IMR-90 (cell line): ENCODE results near the gene LTB4R2. TPM values are rescaled to one million over a fixed set of nuclear protein-coding genes. Genes with fewer than 3 reads are reported as not detected.
A peak's percentile ranks its signal among the peaks of the same experiment; 100 is the strongest.

ENCODE experiments used
- ATAC-seq: fragments of 200-7000 bp; cut with Tn5 transposase; 2 replicates; pipeline ENCODE4 v1.9.1; 2020; ENCODE audit warnings: low read depth, mild to moderate bottlenecking, moderate library complexity
- BruUV-seq: library from RNA; stranded (reverse); fragments of 400-500 nt; replicated peaks from 2 replicates; lab custom pipeline; 2021; lab: Mats Ljungman, UMichigan
- CTCF ChIA-PET: fragments of 300-600 bp; formaldehyde crosslinking; extraction: SDS; loops from one replicate; lab custom pipeline; 2021; ENCODE audit warnings: antibody characterized with exemption; lab: Yijun Ruan, JAX
- POLR2A ChIA-PET: fragments of 300-600 bp; sonication (Branson Sonifier 250); formaldehyde crosslinking; loops from one replicate; lab custom pipeline; 2022; ENCODE audit warnings: antibody characterized with exemption; ENCODE audit not compliant: unreplicated experiment; lab: Charles Lee
- DNase-seq: peaks from one replicate; pipeline ENCODE4 v3.0.0; 2013
- H2AFZ ChIP-seq: replicated peaks from 2 replicates; pipeline ENCODE3; 2013; ENCODE audit warnings: low read length, mild to moderate bottlenecking; ENCODE audit not compliant: poor library complexity
- H2AK5ac ChIP-seq: 2 replicates; pipeline ENCODE4 v1.6.1; 2013; ENCODE audit warnings: low read depth, low read length, inconsistent platforms
- H2AK9ac ChIP-seq: replicated peaks from 2 replicates; pipeline ENCODE3; 2013; ENCODE audit warnings: mild to moderate bottlenecking, low read depth, low read length, moderate library complexity; ENCODE audit not compliant: poor library complexity
- H2BK120ac ChIP-seq: 2 replicates; pipeline ENCODE4 v1.6.1; 2013; ENCODE audit warnings: low read depth, low read length, inconsistent platforms
- H2BK15ac ChIP-seq: 3 replicates; pipeline ENCODE4 v1.6.1; 2013; ENCODE audit warnings: low read depth, low read length, inconsistent platforms
- H2BK20ac ChIP-seq: 2 replicates; pipeline ENCODE4 v1.6.1; 2013; ENCODE audit warnings: low read depth, mild to moderate bottlenecking, inconsistent platforms, low read length, moderate library complexity
- H2BK5ac ChIP-seq: 2 replicates; pipeline ENCODE4 v1.6.1; 2013; ENCODE audit warnings: mild to moderate bottlenecking, low read depth, low read length, inconsistent platforms; ENCODE audit not compliant: poor library complexity, severe bottlenecking
- H3K14ac ChIP-seq: replicated peaks from 2 replicates; pipeline ENCODE4 v1.6.1; 2013; ENCODE audit warnings: low read depth, low read length, inconsistent platforms
- H3K18ac ChIP-seq: 2 replicates; pipeline ENCODE4 v1.6.1; 2013; ENCODE audit warnings: low read depth, low read length, control low read depth
- H3K23ac ChIP-seq: 2 replicates; pipeline ENCODE4 v1.6.1; 2013; ENCODE audit warnings: low read depth, low read length, inconsistent platforms
- H3K27ac ChIP-seq: 2 replicates; pipeline ENCODE4 v1.5.1; 2013; ENCODE audit warnings: mild to moderate bottlenecking, control low read depth, low read length; ENCODE audit not compliant: insufficient read depth
- H3K27me3 ChIP-seq: 2 replicates; pipeline ENCODE4 v1.6.1; 2013; ENCODE audit warnings: low read length; ENCODE audit not compliant: control insufficient read depth, insufficient read depth
- H3K36me3 ChIP-seq: 2 replicates; pipeline ENCODE4 v1.6.1; 2013; ENCODE audit warnings: low read length, mixed read lengths; ENCODE audit not compliant: control insufficient read depth, insufficient read depth
- H3K4ac ChIP-seq: 2 replicates; pipeline ENCODE4 v1.6.1; 2013; ENCODE audit warnings: low read depth, low read length, inconsistent platforms
- H3K4me1 ChIP-seq: 2 replicates; pipeline ENCODE4 v1.6.1; 2013; ENCODE audit warnings: low read length, mixed read lengths; ENCODE audit not compliant: control insufficient read depth, insufficient read depth
- H3K4me2 ChIP-seq: 2 replicates; pipeline ENCODE4 v1.6.1; 2013; ENCODE audit warnings: low read depth, mild to moderate bottlenecking, control low read depth, low read length, moderate library complexity
- H3K4me3 ChIP-seq: 2 replicates; pipeline ENCODE4 v1.5.1; 2013; ENCODE audit warnings: low read depth, mild to moderate bottlenecking, control low read depth, low read length, moderate library complexity; ENCODE audit not compliant: insufficient read depth
- H3K56ac ChIP-seq: 2 replicates; pipeline ENCODE4 v1.6.1; 2013; ENCODE audit warnings: low read length, inconsistent platforms; ENCODE audit not compliant: insufficient read depth; ENCODE audit errors: extremely low read depth
- H3K79me1 ChIP-seq, 2 experiments: 2 replicates each; pipeline ENCODE4 v1.6.1; 2013; ENCODE audit warnings: low read length in 2 of 2, inconsistent platforms in 1 of 2, low read depth in 1 of 2
- H3K9ac ChIP-seq: 2 replicates; pipeline ENCODE4 v1.6.1; 2013; ENCODE audit warnings: low read depth, low read length, control low read depth
- H3K9me1 ChIP-seq: 2 replicates; pipeline ENCODE4 v1.6.1; 2013; ENCODE audit warnings: low read length, inconsistent platforms; ENCODE audit not compliant: insufficient read depth
- H3K9me3 ChIP-seq: 2 replicates; pipeline ENCODE4 v1.6.1; 2013; ENCODE audit warnings: low read length; ENCODE audit not compliant: control insufficient read depth, insufficient read depth
- H4K20me1 ChIP-seq: 2 replicates; pipeline ENCODE4 v1.6.1; 2013; ENCODE audit warnings: low read length, inconsistent platforms; ENCODE audit not compliant: insufficient read depth
- H4K5ac ChIP-seq: 2 replicates; pipeline ENCODE4 v1.6.1; 2013; ENCODE audit warnings: mild to moderate bottlenecking, low read depth, low read length, control low read depth
- H4K8ac ChIP-seq, 2 experiments: 2 replicates each; pipeline ENCODE4 v1.6.1; 2013; ENCODE audit warnings: low read depth in 2 of 2, low read length in 2 of 2, control low read depth in 1 of 2, inconsistent platforms in 1 of 2
- H4K91ac ChIP-seq: 2 replicates; pipeline ENCODE4 v1.6.1; 2013; ENCODE audit warnings: low read depth, low read length, inconsistent platforms; ENCODE audit not compliant: insufficient read depth
- BHLHE40 ChIP-seq: fragments of 150-350 bp; IDR thresholded peaks from 2 replicates; pipeline ENCODE4 v1.6.1; 2016; ENCODE audit warnings: mild to moderate bottlenecking, low read depth, low read length
- FOS ChIP-seq: fragments of 150-350 bp; IDR thresholded peaks from 2 replicates; pipeline ENCODE4 v1.6.1; 2016; ENCODE audit warnings: low read depth, low read length
- MAFK ChIP-seq: IDR thresholded peaks from 2 replicates; pipeline ENCODE4 v1.6.1; 2012; ENCODE audit warnings: low read depth, low read length, improper control_type of control experiment
- MAZ ChIP-seq: IDR thresholded peaks from 2 replicates; pipeline ENCODE4 v1.6.1; 2012; ENCODE audit warnings: low read depth, mild to moderate bottlenecking, low read length, improper control_type of control experiment, moderate library complexity, borderline replicate concordance
- MXI1 ChIP-seq: IDR thresholded peaks from 2 replicates; pipeline ENCODE4 v1.6.1; 2012; ENCODE audit warnings: low read depth, mild to moderate bottlenecking, low read length, moderate library complexity, borderline replicate concordance
- NFE2L2 ChIP-seq: fragments of 150-350 bp; IDR thresholded peaks from 2 replicates; pipeline ENCODE4 v1.6.1; 2016; ENCODE audit warnings: low read depth, mild to moderate bottlenecking, low read length
- POLR2A ChIP-seq: IDR thresholded peaks from 2 replicates; pipeline ENCODE4 v1.6.1; 2012; ENCODE audit warnings: mild to moderate bottlenecking, low read depth, low read length
- RCOR1 ChIP-seq: IDR thresholded peaks from 2 replicates; pipeline ENCODE4 v1.6.1; 2012; ENCODE audit warnings: mild to moderate bottlenecking, low read length, improper control_type of control experiment; ENCODE audit not compliant: insufficient replicate concordance
- RFX5 ChIP-seq: IDR thresholded peaks from 2 replicates; pipeline ENCODE4 v1.8.0; 2012; ENCODE audit warnings: low read depth, mild to moderate bottlenecking, low read length, moderate library complexity
- WGBS, 2 experiments: methylation state at CpG; one replicate each; pipeline versions ENCODE4 v1.1.5 to v1.1.7; 2013; ENCODE audit warnings: missing lambda C conversion rate in 2 of 2; ENCODE audit not compliant: insufficient read length in 1 of 2; ENCODE audit errors: extremely low coverage in 2 of 2; 5-methylcytosine and 5-hydroxymethylcytosine counted together
- dilution Hi-C: fragments of 300-500 bp; cut with HindIII; formaldehyde crosslinking; loops from one replicate; pipeline ENCODE4 v1.14.3; 2018; ENCODE audit warnings: low sequenced_read_pairs; ENCODE audit not compliant: unreplicated experiment
- in situ Hi-C: fragments of 300-500 bp; cut with MboI; formaldehyde crosslinking; loops from 3 replicates; pipeline ENCODE4 v1.14.3; 2019; ENCODE audit warnings: low sequenced_read_pairs, inconsistent platforms, mixed read lengths
- intact Hi-C: fragments of 100-400 bp; cut with micrococcal nuclease; formaldehyde crosslinking; loops from 2 replicates; pipeline ENCODE4 v1.10.0; 2022
- polyA plus RNA-seq, 3 experiments: library from polyadenylated mRNA; depleted of rRNA; stranded (reverse); fragments of >200 nt; gene quantifications; 2 replicates each; pipeline ENCODE4 v1.2.3, GENCODE V29; 2012; ENCODE audit warnings: low replicate concordance in 1 of 3
- total RNA-seq: library from RNA; depleted of rRNA; stranded (reverse); fragments of >200 nt; gene quantifications from 2 replicates; pipeline ENCODE4 v1.2.3, GENCODE V29; 2012
- TF ChIP-seq, protein P1 (sequence below): conservative IDR thresholded peaks from 2 replicates; pipeline ENCODE4 v1.5.1; 2012; ENCODE audit warnings: mild to moderate bottlenecking, low read depth, low read length, improper control_type of control experiment
- TF ChIP-seq, protein P2 (sequence below): fragments of 150-350 bp; IDR thresholded peaks from 2 replicates; pipeline ENCODE4 v1.6.1; 2016; ENCODE audit warnings: low read depth, mild to moderate bottlenecking, low read length, moderate library complexity, borderline replicate concordance

Gene LTB4R2
- total and polyA plus RNA-seq, 2 of the 4 experiments (the other 2 are of a cell fraction): 0.72 to 1.7 TPM

DNA sequence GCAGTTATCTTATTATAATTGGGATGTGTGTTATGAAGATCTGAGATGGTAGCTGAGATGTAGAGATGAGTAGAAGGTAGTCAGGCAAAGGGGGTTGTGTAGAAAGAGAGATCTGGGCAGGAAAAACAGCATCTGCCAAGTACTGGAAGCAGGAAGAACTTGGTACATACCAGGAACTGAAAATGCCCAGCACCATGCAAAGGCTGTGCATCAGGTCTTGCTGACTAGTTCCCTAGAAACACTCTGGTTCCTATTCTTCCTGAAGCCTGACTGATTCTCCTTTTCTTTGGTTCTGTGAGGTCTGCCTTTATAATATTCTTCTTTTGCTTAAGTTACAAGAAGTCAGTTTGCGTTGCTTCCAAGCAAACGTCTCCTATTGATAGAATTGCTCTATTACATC is 51.4 kb downstream of the LTB4R2 start:
- in situ Hi-C loops (loop anchor here (10.0 kb wide), 1 partner anchor 73 kb away; no protein-coding TSS in a partner anchor), dilution Hi-C loops (no loop called here), intact Hi-C loops (no loop called here)
- no peak overlapping the region for H2BK15ac ChIP-seq
- H3K18ac ChIP-seq: no peak overlapping the region
- H3K79me1 ChIP-seq: no peaks in the 10 kb centered on the region
- H2AK5ac ChIP-seq: no peak overlapping the region
- BruUV-seq: no TSS peak
- no peak overlapping the region for H3K4ac ChIP-seq
- no peak overlapping the region for H3K14ac ChIP-seq
- H3K4me3 ChIP-seq: no peak overlapping the region
- ATAC-seq (no peak), DNase-seq (no peak)
- CTCF ChIA-PET: interaction anchor here (1.3 to 3.0 kb wide), 2 partner anchors 28 to 70 kb away, joined by 6 to 13 read pairs; no protein-coding TSS in a partner anchor
- H3K56ac ChIP-seq: 0 out of 2 replicates have a peak overlapping the region, but pooled peaks have one; percentile 5
- no peak overlapping the region for H3K27ac ChIP-seq
- no peak for TF ChIP-seq RFX5
- TF ChIP-seq NFE2L2: no peak
- no peak for TF ChIP-seq MAZ
- TF ChIP-seq MXI1: no peak
- TF ChIP-seq RCOR1: no peak
- no peak for TF ChIP-seq FOS
- TF ChIP-seq, protein P1, sequence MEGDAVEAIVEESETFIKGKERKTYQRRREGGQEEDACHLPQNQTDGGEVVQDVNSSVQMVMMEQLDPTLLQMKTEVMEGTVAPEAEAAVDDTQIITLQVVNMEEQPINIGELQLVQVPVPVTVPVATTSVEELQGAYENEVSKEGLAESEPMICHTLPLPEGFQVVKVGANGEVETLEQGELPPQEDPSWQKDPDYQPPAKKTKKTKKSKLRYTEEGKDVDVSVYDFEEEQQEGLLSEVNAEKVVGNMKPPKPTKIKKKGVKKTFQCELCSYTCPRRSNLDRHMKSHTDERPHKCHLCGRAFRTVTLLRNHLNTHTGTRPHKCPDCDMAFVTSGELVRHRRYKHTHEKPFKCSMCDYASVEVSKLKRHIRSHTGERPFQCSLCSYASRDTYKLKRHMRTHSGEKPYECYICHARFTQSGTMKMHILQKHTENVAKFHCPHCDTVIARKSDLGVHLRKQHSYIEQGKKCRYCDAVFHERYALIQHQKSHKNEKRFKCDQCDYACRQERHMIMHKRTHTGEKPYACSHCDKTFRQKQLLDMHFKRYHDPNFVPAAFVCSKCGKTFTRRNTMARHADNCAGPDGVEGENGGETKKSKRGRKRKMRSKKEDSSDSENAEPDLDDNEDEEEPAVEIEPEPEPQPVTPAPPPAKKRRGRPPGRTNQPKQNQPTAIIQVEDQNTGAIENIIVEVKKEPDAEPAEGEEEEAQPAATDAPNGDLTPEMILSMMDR: no peak
- TF ChIP-seq, protein P2, sequence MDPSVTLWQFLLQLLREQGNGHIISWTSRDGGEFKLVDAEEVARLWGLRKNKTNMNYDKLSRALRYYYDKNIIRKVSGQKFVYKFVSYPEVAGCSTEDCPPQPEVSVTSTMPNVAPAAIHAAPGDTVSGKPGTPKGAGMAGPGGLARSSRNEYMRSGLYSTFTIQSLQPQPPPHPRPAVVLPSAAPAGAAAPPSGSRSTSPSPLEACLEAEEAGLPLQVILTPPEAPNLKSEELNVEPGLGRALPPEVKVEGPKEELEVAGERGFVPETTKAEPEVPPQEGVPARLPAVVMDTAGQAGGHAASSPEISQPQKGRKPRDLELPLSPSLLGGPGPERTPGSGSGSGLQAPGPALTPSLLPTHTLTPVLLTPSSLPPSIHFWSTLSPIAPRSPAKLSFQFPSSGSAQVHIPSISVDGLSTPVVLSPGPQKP: no peak
- no peak for TF ChIP-seq BHLHE40
- no peak for TF ChIP-seq MAFK
- no peak for TF ChIP-seq POLR2A
- no peak overlapping the region for H2BK20ac ChIP-seq
- POLR2A ChIA-PET: interaction anchor here (0.6 kb wide), 1 partner anchor 78 kb away, joined by 3 read pairs; no protein-coding TSS in a partner anchor
- no peak overlapping the region for H2AFZ ChIP-seq
- H4K20me1 ChIP-seq: no peaks in the 10 kb centered on the region
- peaks cover 5% of the 10 kb centered on the region; the same call in 1 of the 2 replicates for H3K4me1 ChIP-seq
- H3K9me3 ChIP-seq: no peaks in the 10 kb centered on the region
- H4K91ac ChIP-seq: no peak overlapping the region
- no peak overlapping the region for H3K23ac ChIP-seq
- H3K9me1 ChIP-seq: peaks cover 4% of the 10 kb centered on the region; the same call in 1 of the 2 replicates
- WGBS, 2 experiments: no CpG with 5 or more reads among the region's 2 CpGs
- no peak overlapping the region for H4K8ac ChIP-seq
- no peak overlapping the region for H2AK9ac ChIP-seq
- no peak overlapping the region for H3K9ac ChIP-seq
- no peak overlapping the region for H2BK5ac ChIP-seq
- H3K4me2 ChIP-seq: no peak overlapping the region
- H3K27me3 ChIP-seq: no peaks in the 10 kb centered on the region; the same call in 1 of the 2 replicates
- H2BK120ac ChIP-seq: no peak overlapping the region
- H4K5ac ChIP-seq: no peak overlapping the region
- H3K36me3 ChIP-seq: no peaks in the 10 kb centered on the region
